ENCODE measurements around the gene PHLPP2.
"Not testable (repeated sequence)": the region's sequence is repeated elsewhere in the genome, so short reads cannot be mapped to it uniquely, and the experiment has no call there.

The PHLPP2 gene

GRCh38 chr16:71712501-71712900 is 12.0 kb downstream of the PHLPP2 start:
- no peak for DNase-seq

DNA sequence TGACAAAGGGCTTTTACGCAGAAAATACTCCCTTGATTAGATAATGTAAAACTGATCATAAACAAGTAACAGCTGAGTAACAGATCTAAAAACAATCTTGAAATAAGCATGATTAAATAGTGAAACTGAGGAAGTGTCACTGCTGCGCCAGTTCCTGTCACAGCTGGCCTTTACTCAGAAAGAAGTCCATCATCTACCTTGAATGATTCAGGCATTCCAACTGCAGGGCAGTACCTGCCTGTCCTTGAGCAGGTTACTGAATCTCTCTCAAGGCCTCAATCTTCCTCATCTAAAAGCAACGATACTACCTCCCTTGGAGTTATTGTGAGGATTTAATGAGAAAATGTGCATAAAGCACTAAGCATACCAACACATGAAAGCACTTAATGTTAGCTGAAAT is 12.7 kb downstream of the PHLPP2 start:
- no peak for DNase-seq

DNA sequence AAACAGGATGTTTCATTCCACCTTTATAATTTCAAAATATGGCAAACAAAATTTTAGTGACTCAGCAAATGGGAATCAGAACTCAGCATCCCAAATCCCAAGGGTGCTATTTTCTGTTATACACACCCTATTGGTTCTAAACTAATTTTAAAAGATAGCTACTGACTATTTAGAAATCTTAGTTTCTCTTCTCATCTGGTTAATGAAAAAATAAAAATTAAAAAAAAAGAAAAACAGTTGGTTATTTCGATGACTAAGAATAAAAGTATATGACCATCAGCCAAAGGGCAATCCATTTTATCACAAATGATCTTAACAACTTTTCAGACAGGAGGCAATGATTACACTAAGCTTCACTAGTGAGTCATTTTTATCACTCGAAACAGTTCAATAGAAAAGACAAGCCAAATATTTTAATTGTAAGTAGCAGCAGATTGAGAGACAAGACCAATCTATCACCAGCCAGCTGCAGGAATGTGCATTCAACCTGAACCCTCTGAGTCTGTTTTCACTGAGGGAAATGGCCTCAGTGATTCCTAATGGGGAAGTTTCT is 15.2 kb downstream of the PHLPP2 start:
- DNase-seq: peak; percentile 59

GRCh38 chr16:71708696-71709095 is 15.8 kb downstream of the PHLPP2 start:
- no peak for DNase-seq

GRCh38 chr16:71707199-71707598 is 17.3 kb downstream of the PHLPP2 start:
- no peak for DNase-seq

GRCh38 chr16:71706046-71706445 is 18.5 kb downstream of the PHLPP2 start:
- no peak for DNase-seq

DNA sequence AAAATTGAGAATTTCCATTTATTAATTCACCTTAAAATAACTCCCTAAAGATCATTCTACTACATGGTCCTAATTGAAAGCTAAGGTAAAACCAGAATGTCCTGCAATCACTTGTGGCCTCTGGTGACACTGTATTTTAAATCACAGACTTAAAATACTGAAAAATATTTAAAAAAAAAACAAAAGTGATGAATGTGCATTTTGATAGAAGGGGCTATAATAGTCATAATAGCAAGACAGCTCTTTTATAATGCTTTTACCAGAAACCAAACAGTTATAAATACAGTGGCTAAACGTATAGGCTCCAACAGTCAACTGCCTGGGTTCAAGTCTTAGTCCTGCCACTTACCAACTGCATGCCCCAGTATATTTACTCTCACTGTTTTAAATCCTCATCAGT is 21.2 kb downstream of the PHLPP2 start:
- DNase-seq: no peak

- no peak for DNase-seq
Observed at GRCh38 chr16:71700831-71701230, 23.7 kb downstream of the PHLPP2 start.

GRCh38 chr16:71698491-71698890 is 26.0 kb downstream of the PHLPP2 start:
- no peak for DNase-seq

GRCh38 chr16:71693164-71693563 is 31.3 kb downstream of the PHLPP2 start:
- no peak for DNase-seq

DNA sequence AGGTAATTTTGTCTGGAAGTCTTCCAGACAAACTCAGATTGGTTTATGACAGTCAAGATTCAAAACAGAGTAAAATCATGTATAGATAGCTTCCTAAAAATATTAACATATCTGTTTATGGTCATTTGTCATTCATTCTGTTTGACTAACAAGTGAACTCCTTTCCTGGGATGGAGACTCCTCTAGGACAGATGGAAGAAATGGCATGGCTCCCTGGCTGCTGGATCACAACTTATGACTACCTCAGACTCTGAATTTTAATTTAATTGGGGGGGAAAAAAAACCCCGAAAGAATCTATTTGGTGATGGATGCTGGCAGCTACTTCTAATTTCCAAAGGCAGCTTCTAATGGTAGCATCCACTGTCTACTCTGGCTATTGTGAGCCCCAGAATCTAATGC is 34.6 kb downstream of the PHLPP2 start:
- no peak for DNase-seq

DNA sequence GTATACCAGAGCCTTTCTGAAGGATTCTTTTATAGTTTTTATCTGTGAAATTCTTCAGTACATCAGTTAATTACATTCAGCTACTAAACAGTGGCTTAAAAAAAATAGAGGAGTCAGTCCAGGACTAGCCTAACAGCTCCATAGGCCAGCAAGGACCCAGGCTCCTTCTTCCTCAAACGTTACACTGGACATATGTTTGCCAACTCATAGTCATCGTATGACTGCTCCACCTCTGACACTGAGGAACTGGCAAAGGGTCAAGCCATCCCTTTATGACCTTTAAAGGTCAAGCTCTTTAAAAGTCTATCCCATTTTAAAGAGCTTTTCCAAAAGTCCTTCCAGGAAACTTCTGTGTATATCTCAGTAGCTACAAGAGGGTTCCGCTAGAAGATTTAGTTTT is 36.6 kb downstream of the PHLPP2 start:
- no peak for DNase-seq

- not testable (repeated sequence) for DNase-seq
Observed at GRCh38 chr16:71684280-71684679, 40.2 kb downstream of the PHLPP2 start.

- DNase-seq: no peak
Observed at GRCh38 chr16:71681360-71681759, 43.1 kb downstream of the PHLPP2 start.

DNA sequence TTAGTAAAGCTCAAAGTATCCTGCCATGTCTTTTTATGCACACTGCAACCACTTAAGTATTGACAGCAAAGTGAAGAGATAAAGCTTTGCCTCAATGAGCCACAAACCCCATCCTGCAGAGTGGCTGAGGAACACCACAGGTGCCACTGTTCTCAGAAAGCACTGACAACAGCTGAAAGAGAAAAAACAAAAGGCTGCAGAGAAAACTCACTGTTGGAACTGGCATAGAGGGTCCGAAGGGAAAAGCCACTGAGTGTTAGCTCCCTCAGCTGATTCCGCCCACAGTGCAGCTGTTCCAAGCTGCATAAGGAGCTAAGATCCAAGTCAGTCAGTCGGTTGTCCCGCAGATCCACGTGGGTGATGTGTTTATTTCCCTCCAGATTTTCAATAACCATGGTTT is 48.3 kb downstream of the PHLPP2 start:
- no peak for DNase-seq

GRCh38 chr16:71675380-71675779 is 49.1 kb downstream of the PHLPP2 start:
- DNase-seq: no peak

- no peak for DNase-seq
Observed at GRCh38 chr16:71674229-71674628, 50.3 kb downstream of the PHLPP2 start.

DNA sequence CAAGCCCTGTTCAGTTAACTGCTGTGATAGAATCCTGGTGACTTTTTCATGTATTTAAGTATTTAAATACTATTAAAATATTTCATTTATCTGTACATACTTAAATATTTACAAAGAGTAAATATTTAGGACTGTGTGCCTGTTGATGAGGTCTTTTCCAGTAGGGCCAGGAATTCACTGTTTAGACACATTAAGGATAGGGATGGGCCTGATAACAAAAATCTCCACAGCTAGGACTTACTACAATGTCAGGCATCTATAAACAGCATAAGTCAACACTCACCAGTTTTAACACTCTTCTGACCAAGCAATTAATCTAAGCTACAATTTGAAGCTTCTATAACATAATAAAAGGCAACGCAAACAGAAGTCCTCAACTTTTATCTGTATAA is 50.9 kb downstream of the PHLPP2 start:
- DNase-seq: no peak

DNA sequence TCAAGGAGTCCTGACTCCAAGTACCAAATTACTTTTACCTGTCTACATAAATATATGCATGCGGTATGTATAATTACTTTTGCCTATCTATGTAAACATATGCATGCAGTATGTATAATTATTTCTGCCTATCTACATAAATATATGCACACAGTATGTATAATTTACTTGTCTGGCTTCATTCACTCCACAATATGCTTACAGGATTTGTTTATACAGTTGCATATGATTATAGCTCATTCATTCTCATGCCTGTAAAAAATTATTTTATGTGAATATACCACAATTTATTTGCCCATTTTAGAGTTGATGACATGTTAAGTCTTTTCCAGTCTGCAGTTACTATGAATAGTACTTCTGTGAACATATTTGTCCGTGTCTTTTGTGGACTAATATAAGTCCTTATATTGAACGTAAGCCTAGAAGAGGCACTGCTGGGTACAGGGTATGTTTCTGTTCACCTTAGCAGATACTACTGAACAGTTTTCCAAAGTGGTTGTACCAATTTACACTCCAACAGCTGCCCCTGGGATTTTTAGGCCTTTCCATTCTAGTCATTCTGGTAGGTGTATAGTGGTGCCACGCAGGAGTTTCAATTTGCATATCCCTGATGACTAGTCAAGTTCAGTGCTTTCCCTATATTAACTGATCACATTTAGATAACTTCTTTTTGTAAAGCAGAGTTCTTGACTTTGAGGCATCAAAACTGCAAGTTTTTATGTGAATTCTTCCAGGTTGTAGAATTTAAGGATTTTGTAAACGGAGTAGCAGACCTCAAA is 51.5 kb downstream of the PHLPP2 start:
- no peak for DNase-seq

DNA sequence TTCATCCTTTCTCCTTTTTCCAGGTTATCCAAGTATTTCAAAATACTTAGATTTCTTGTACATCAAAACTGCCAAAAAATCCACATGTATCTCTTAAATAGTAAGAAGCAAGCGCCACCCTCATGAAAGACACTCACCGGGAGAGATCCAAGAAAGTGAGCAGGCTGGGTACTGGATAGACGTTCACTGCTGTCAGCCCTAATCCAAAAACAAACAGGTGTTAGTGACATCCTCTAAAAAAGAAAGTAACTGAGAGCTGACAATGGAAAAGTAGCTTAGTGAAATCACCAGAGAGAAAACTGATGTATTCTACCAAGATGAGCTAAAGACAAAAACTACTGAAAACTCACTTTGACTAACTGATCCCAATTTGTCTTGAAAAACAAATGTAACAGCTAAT is 52.4 kb downstream of the PHLPP2 start:
- no peak for DNase-seq

DNA sequence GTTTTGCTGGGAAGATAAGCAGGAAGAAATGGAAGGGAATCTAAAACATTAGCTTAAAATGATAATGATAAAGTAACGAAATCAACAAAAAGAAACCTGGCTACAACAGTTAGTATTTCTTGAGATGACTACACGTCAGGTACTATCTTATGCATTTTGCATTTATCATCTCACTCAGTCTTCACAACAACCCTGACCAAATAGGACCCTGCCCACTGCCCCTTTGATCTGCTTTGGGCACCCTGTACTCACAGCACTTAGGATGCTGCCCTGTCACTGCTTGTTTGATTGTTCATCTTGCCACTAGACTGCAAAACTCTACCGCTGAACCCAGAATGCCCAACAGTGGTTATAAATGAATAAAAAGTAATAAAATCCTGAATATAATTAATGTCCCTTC is 53.3 kb downstream of the PHLPP2 start:
- no peak for DNase-seq

GRCh38 chr16:71670537-71670936 is 54.0 kb downstream of the PHLPP2 start:
- DNase-seq: no peak

DNA sequence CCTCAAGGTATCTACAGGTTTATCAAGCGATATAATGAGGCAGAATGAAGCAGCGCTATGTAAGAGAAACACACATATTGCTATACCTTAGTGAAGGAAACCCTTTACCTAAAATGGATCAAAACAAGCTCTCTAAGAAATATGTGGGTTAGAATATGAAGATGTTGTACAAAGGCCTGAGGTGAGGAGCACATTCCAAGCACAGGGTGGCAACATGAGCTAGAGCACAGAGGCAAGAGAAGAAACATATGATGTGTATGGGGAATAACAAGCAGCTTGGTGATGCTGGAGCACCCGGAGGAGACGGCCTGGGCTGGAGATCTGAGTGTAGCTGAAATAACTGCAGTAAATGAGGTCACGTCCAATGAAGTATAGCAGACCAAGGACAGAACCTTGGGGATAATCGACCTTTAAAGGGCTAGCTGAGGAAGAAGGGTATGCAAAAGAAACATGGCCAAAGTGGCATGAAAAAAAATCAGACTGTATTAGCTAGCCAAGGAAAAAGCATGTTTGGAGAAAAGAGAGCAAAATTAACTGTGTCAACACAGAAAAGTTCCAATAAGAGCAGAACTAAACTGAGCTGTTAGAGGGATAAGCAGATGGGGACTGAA is 54.5 kb downstream of the PHLPP2 start:
- DNase-seq: no peak
